Inflammatory macrophage (primary cell): Measurements from ENCODE around the gene RBM39.
"Not testable (repeated sequence)": the region's sequence is repeated elsewhere in the genome, so short reads cannot be mapped to it uniquely, and the experiment has no call there.

Source experiments
- DNase-seq, 2 donors: peaks; one replicate each; pipeline ENCODE4 v3.0.0-alpha.2; 2020 to 2022
- total RNA-seq, 18 experiments: gene quantifications; one replicate each; lab custom pipeline; 2026; ENCODE audit warnings: mixed read lengths in 6 of 18, inconsistent platforms in 2 of 18; lab: John Stamatoyannopoulos, UW

Gene RBM39
- 167 to 375 (median 274) reads per million in 18 experiments for total RNA-seq

GRCh38 chr20:35741892-35742740 is at the start of gene RBM39:
Gene RBM39, minus strand, starts transcription at chr20:35742260. Its CDS starts 1,386 bp downstream, at chr20:35740874.
- peak; percentile 100 for DNase-seq

DNA sequence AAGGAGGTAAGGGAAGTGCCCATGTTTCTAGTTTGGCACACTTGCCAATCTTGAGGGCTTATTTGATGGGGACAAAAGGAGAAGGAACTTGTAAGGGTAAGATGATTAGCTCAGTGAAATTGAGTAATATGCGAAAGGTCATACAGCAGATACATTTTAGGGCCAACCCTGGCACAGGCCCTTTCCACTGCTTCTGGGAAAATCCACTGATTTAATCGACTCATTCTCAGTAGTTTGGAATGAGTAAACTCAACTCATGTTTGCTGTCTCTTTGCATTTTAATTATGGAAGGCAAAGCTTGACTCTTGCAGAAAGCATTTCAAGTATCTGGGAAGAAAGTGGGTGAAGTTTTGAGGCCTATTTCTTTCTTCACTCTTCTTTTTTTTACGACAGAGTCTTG is 49.8 kb upstream of the RBM39 start:
- peak; percentile 72 to 82 for DNase-seq

DNA sequence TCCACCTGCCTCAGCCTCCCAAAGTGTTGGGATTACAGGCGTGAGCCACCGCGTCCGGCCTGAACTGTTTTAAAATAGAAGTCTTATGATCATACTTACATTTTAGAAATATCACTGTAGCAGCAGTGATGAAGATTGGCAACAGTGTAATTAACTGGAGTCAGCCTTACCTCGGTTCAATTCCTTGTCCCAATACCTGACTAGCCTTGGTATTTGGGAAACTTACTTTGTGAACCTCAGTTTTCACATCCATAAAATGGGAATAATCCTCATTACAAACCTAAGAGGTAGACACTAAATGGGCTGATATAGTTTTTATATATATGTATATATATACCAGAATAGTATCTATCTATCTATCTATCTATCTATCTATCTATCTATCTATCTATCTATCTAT is 49.0 kb upstream of the RBM39 start:
- DNase-seq = no peak

- DNase-seq = no peak
These were observed 46.7 kb upstream of the RBM39 start for GRCh38 chr20:35788796-35789195.

DNA sequence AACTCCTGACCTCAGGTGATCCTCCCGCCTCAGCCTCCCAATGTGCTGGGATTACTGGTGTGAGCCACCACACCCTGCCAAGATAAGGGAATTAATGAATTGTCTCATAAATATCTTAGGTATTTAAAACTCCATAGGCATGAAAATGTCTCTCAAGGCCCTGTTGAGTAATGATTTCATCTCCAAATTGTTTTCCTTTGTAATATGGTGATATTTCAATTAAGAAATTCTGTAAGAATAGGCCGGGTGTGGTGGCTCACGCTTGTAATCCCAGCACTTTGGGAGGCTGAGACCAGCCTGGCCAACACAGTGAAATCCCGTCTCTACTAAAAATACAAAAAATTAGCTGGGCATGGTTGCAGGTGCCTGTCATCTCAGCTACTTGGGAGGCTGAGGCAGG is 43.5 kb upstream of the RBM39 start:
- DNase-seq = not testable (repeated sequence)

GRCh38 chr20:35783811-35784210 is 41.8 kb upstream of the RBM39 start:
- not testable (repeated sequence) for DNase-seq

GRCh38 chr20:35776513-35777101 is 34.5 kb upstream of the RBM39 start:
- no peak for DNase-seq

DNA sequence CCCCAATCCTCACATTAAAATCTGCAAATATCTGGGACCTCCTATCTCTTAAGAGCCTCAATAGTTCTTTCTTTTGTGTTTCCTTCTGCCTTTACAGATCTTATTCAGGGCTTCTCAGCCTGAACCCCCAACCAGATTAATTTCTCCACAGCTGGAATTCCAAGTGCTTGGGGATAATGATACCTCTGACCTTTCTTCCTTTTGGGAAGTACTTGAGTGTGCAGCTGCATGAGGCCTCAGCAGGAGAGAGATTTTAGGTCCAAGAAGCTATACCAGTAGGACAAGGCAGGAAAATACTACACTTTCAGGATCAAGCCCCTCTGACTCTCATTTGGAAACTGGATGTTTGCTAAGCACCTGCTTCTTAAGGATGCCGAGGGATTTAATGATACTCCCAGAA is 32.3 kb upstream of the RBM39 start:
- DNase-seq = no peak

GRCh38 chr20:35773154-35773751 is 31.2 kb upstream of the RBM39 start:
- DNase-seq = peak; percentile 68 to 79

DNA sequence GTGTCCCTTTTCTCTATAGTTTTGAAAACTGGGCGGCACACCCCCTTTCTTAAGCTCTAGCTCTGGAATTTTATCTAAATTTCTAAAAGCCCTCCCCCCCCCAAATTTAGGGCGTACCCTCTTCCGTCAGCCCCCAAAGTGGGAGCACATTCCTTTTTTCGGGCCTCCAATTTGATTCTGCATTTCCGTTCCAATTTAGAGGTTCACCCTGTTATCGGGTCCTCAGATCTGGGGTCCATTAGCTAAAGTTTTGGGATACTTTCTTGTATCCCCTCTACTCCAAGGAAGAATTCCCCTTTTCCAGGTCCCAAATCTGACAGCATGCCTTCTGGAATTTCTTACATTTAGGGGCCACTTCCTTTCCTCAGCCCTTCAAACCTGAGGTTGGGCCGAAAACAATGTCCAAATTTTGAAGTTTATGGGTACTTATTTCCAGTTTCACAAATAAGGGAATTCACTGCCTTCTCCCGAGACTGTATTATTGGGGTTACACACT is 30.6 kb upstream of the RBM39 start:
- no peak for DNase-seq

DNA sequence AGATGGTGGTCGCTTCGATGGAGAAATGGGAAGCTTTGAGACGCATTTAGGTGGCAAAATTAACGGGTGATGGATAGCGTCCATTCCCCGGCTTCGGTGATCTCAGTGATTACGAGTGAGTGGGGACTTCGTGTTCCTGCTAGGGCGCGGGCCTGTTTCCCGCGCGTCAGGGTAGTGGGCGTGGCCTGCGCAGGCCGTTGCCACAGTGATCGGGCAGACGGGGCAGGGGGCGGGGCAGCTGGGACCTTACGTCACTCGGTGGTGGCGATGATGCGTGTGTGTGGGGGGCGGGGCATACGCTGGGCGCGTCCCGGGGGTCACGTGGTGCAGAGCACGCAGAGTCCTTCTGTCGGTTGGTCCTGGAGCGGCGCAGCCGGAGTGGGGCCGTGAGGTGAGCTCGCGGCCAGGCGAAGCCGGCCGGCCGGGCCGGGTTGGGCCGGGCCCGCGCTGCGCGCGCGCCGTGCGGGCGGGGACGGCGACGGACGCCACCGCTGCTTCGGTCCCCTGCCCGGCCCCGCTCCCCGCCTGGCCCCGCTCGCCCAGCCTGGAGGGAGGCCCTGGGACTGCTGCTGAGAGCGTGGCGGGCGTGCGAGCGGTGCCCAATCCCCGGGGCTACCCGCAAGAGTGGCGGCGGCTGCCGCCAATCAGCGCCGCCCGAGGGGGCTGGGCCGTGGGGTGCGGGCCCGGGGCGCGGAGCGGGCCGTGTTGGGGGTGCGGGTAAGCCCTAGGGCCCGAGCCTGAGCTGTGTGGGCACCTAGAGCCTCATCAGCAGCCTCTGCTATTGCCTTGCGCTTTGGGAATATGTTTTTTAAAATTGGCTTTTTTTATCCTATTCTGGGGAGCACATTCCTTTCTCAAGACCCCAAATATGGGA is 29.9 kb upstream of the RBM39 start, which contains the start of gene PHF20:
TSS of gene PHF20 (plus strand) at position 327 of the 874 bp plus-strand sequence. CDS start 29,508 bp downstream, outside the sequence.
- peak; percentile 96 to 98 for DNase-seq

- DNase-seq = no peak
These were observed 29.3 kb upstream of the RBM39 start for GRCh38 chr20:35771367-35771688.

- peak; percentile 91 to 93 for DNase-seq
These were observed 26.9 kb upstream of the RBM39 start for GRCh38 chr20:35768731-35769664.

- DNase-seq = peak; percentile 69 to 75
These were observed 25.8 kb upstream of the RBM39 start for GRCh38 chr20:35767683-35768481.

DNA sequence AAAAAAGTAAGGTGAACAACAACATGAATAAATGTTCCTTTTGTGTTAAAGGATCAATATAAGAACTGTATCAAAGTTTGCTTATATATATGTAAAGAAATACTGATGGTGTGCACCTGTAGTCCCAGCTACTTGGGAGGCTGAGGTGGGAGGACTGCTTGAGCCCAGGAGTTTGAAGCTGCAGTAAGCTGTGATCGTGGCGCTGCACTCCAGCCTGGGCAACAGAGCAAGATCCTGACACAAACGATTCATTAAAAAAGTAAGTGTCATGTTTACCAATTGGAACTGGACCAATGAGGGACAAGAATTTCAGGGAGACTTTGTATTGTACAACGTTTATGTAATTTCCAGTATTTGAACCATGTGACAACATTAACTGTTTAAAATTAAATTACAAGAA is 24.8 kb upstream of the RBM39 start:
- DNase-seq = no peak

DNA sequence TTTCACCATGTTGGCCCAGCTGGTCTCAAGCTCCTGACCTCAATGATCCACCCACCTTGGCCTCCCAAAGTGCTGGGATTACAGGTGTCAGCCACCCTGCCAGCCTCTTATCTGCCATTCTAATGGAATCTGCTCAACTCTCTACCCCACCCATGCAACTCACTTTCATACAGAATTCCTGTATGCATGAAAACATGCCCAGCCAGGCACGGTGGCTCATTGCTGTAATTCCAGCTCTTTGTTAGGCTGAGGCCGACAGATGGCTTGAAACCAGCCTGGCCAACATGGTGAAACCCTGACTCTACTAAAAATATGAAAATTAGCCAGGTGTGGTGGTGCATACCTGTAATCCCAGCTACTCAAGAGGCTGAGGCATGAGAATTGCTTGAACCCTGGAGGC is 22.9 kb upstream of the RBM39 start:
- not testable (repeated sequence) for DNase-seq

- no peak for DNase-seq
These were observed 20.4 kb upstream of the RBM39 start for GRCh38 chr20:35762461-35762860.

DNA sequence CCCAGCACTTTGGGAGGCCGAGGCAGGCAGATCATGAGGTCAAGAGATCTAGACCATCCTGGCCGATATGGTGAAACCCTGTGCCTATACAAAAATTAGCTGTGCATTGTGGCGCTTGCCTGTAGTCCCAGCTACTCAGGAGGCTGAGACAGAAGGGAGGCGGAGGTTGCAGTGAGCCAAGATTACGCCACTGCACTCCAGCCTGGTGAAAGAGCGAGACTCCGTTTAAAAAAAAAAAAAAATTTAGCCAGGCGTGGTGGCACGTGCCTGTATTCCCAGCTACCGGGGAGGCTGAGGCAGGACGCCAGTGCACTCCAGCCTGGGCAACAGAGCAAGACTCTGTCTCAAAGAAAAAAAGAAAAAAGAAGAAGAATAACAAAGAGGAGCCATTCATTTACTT is 19.5 kb upstream of the RBM39 start:
- not testable (repeated sequence) for DNase-seq

DNA sequence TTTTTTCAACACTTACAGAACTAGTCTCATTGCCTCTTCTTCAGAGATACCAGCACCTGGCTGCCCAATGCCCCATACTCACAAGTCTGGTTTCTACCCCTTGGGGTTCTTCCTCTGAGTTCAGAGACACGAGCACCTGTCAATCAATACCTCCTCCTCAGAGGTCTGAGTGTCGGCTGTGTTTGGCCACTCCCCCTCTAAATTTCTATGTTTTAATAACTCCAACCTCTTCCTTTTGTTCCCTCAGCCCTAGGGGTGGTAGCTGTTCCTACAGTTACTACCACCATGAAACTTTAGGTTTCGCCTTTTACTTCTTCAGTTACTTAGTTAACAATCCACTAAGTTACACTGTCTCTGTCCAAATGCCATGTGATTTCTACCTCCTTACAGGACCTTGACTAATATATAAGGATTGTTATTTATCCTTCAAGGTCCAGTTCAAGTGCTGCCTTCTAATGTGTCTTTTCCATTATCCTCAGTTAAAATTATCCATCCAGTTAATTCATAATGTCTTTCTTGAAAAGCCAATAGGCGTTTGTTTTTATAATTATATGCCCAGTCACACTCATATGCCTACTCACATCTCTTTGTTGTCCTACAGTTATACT is 15.1 kb upstream of the RBM39 start:
- no peak for DNase-seq

DNA sequence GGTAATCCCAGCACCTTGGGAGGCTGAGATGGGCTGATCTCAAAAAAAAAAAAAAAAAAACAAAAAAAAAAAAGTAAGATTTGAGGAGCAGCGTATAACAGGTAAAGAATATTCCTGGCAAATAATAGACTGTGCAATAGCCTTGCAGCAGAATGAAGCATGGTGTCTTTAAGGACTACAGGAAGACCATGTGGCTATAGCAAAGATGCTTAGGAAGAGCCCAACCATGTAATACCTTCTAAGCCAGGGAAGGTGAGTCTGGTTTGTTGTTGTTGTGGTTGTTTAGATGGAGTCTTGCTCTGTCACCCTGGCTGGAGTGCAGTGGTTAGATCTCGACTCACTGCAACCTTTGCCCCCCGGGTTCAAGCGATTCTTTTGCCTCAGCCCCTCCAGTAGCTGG is 14.3 kb upstream of the RBM39 start:
- no peak for DNase-seq
